Skeletal muscle tissue (tissue), 4 donors: ENCODE measurements around the gene SEC24B. TPM values are rescaled to one million over a fixed set of nuclear protein-coding genes. Genes with fewer than 3 reads are reported as not detected.

ENCODE experiments used
- H3K27ac ChIP-seq: one replicate; pipeline ENCODE4 v1.7.0; 2013; ENCODE audit warnings: mild to moderate bottlenecking, low read depth, low read length, inconsistent platforms
- H3K27me3 ChIP-seq, 3 donors: one replicate each; pipeline ENCODE4 v1.7.0; 2013; ENCODE audit warnings: low read length in 3 of 3; ENCODE audit not compliant: control insufficient read depth in 3 of 3, insufficient read depth in 3 of 3
- H3K36me3 ChIP-seq, 3 donors: one replicate each; pipeline ENCODE4 v1.7.0; 2013; ENCODE audit warnings: low read length in 3 of 3; ENCODE audit not compliant: control insufficient read depth in 3 of 3, insufficient read depth in 3 of 3
- H3K4me1 ChIP-seq, 3 donors: one replicate each; pipeline ENCODE4 v1.7.0; 2013; ENCODE audit warnings: low read length in 3 of 3, mild to moderate bottlenecking in 3 of 3; ENCODE audit not compliant: control insufficient read depth in 3 of 3, insufficient read depth in 3 of 3
- H3K4me3 ChIP-seq, 3 donors: one replicate each; pipeline ENCODE4 v1.7.0; 2013; ENCODE audit warnings: low read length in 3 of 3
- H3K9ac ChIP-seq, 3 donors: one replicate each; pipeline ENCODE4 v1.7.0; 2013; ENCODE audit warnings: low read length in 3 of 3, mild to moderate bottlenecking in 3 of 3, moderate library complexity in 2 of 3, low read depth in 1 of 3
- H3K9me3 ChIP-seq, 3 donors: one replicate each; pipeline ENCODE4 v1.7.0; 2013; ENCODE audit warnings: low read length in 3 of 3; ENCODE audit not compliant: control insufficient read depth in 3 of 3
- total RNA-seq: library from RNA; depleted of rRNA; stranded (reverse); fragments of >200 nt; gene quantifications from one replicate; pipeline ENCODE4 v1.2.3, GENCODE V29; 2014
- donor health status: Osteomylitis.

The SEC24B gene
- total RNA-seq, 1 donor from 2014 or later, result 15.7 TPM

- no peaks in the 10 kb centered on the region for H3K9me3 ChIP-seq
- no peak overlapping the region for H3K9ac ChIP-seq
- H3K36me3 ChIP-seq, result no peaks in the 10 kb centered on the region
- no peaks in the 10 kb centered on the region for H3K27me3 ChIP-seq
- H3K4me1 ChIP-seq, result peaks cover 4 to 9% (median 6%) of the 10 kb centered on the region in 3 donors
- no peak overlapping the region for H3K27ac ChIP-seq
- no peak overlapping the region for H3K4me3 ChIP-seq
Measured at GRCh38 chr4:109429545-109429944, 4.1 kb upstream of the SEC24B start.

- peaks cover 21 to 27% (median 22%) of the 10 kb centered on the region in 3 donors for H3K4me1 ChIP-seq
- H3K9ac ChIP-seq, result no peak overlapping the region
- H3K4me3 ChIP-seq, result peak overlapping the region in 1 of 3 donors; percentile 54
- H3K27me3 ChIP-seq, result no peaks in the 10 kb centered on the region
- H3K27ac ChIP-seq, result peak overlapping the region; percentile 85
- H3K9me3 ChIP-seq, result no peaks in the 10 kb centered on the region
- H3K36me3 ChIP-seq, result no peaks in the 10 kb centered on the region
Measured at GRCh38 chr4:109432203-109432602, 1.4 kb upstream of the SEC24B start.

- H3K36me3 ChIP-seq, result no peaks in the 10 kb centered on the region
- no peaks in the 10 kb centered on the region for H3K27me3 ChIP-seq
- peak overlapping the region; percentile 85 for H3K27ac ChIP-seq
- peak overlapping the region; percentile 66 to 89 (median 85) for H3K9ac ChIP-seq
- no peaks in the 10 kb centered on the region for H3K9me3 ChIP-seq
- H3K4me1 ChIP-seq, result peaks cover 21 to 27% (median 24%) of the 10 kb centered on the region in 3 donors
- H3K4me3 ChIP-seq, result peak overlapping the region; percentile 54 to 85 (median 75)
Measured at GRCh38 chr4:109432696-109433095, 919 bp upstream of the SEC24B start.

- peaks cover 26 to 31% (median 30%) of the 10 kb centered on the region in 3 donors for H3K4me1 ChIP-seq
- peak overlapping the region; percentile 76 to 90 (median 89) for H3K9ac ChIP-seq
- no peaks in the 10 kb centered on the region for H3K9me3 ChIP-seq
Measured at GRCh38 chr4:109434007-109434971, 674 bp downstream of the SEC24B start.

GRCh38 chr4:109435635-109436034 lies 2.0 kb downstream of the SEC24B start:
- no peak overlapping the region for H3K27ac ChIP-seq
- peak overlapping the region in 1 of 3 donors; percentile 32 for H3K4me3 ChIP-seq

More at GRCh38 chr4:109434007-109434971, 674 bp downstream of the SEC24B start:
- H3K36me3 ChIP-seq, result no peaks in the 10 kb centered on the region
- no peaks in the 10 kb centered on the region for H3K27me3 ChIP-seq
- H3K4me3 ChIP-seq, result peak overlapping the region; percentile 75 to 94 (median 85)
- peak overlapping the region; percentile 85 for H3K27ac ChIP-seq

GRCh38 chr4:109436504-109436903 lies 2.9 kb downstream of the SEC24B start:
- peaks cover 32 to 41% (median 32%) of the 10 kb centered on the region in 3 donors for H3K4me1 ChIP-seq
- H3K9me3 ChIP-seq, result no peaks in the 10 kb centered on the region
- H3K36me3 ChIP-seq, result no peaks in the 10 kb centered on the region
- no peaks in the 10 kb centered on the region for H3K27me3 ChIP-seq
- H3K27ac ChIP-seq, result no peak overlapping the region
- peak overlapping the region in 1 of 3 donors; percentile 24 for H3K4me3 ChIP-seq
- no peak overlapping the region for H3K9ac ChIP-seq

More at GRCh38 chr4:109435635-109436034, 2.0 kb downstream of the SEC24B start:
- no peaks in the 10 kb centered on the region for H3K9me3 ChIP-seq
- H3K9ac ChIP-seq, result peak overlapping the region in 1 of 3 donors; percentile 19
- H3K4me1 ChIP-seq, result peaks cover 26 to 35% (median 30%) of the 10 kb centered on the region in 3 donors
- H3K36me3 ChIP-seq, result no peaks in the 10 kb centered on the region
- H3K27me3 ChIP-seq, result no peaks in the 10 kb centered on the region

- Histone ChIP-seq H3K27me3 (no peaks in the 10 kb centered on the region), H3K9ac (no peak overlapping the region), H3K4me1 (peaks cover 22 to 29% (median 25%) of the 10 kb centered on the region in 3 donors), H3K4me3 (no peak overlapping the region), H3K36me3 (peaks cover 0 to 1% (median 0%) of the 10 kb centered on the region in 3 donors), H3K9me3 (peaks cover 0 to under 1% (median 0%) of the 10 kb centered on the region in 3 donors), H3K27ac (no peak overlapping the region)
Measured at GRCh38 chr4:109440948-109441347, 7.3 kb downstream of the SEC24B start.

- peaks cover 3 to 7% (median 3%) of the 10 kb centered on the region in 3 donors for H3K36me3 ChIP-seq
- no peaks in the 10 kb centered on the region for H3K27me3 ChIP-seq
- peaks cover 17 to 23% (median 22%) of the 10 kb centered on the region in 3 donors for H3K4me1 ChIP-seq
- H3K4me3 ChIP-seq, result no peak overlapping the region
- H3K9me3 ChIP-seq, result peaks cover 2 to 4% (median 3%) of the 10 kb centered on the region in 3 donors
- no peak overlapping the region for H3K9ac ChIP-seq
- H3K27ac ChIP-seq, result no peak overlapping the region
Measured at GRCh38 chr4:109441862-109442458, 8.3 kb downstream of the SEC24B start.

GRCh38 chr4:109444182-109444844 lies 10.7 kb downstream of the SEC24B start:
- Histone ChIP-seq H3K4me1 (peaks cover 10 to 18% (median 18%) of the 10 kb centered on the region in 3 donors), H3K9me3 (peaks cover 2 to 4% (median 3%) of the 10 kb centered on the region in 3 donors)

More at GRCh38 chr4:109444182-109444844, 10.7 kb downstream of the SEC24B start:
- H3K9ac ChIP-seq, result no peak overlapping the region
- no peak overlapping the region for H3K27ac ChIP-seq
- no peaks in the 10 kb centered on the region for H3K27me3 ChIP-seq
- H3K36me3 ChIP-seq, result peaks cover 3 to 7% (median 3%) of the 10 kb centered on the region in 3 donors
- no peak overlapping the region for H3K4me3 ChIP-seq
